GM21576 (cell line): ENCODE results near the gene SLC38A3.

Experiments
- ATAC-seq: cut with Tn5 transposase; IDR thresholded peaks from one replicate; pipeline ENCODE4 v1.9.1; 2021; ENCODE audit warnings: mild to moderate bottlenecking, moderate library complexity; ENCODE audit not compliant: unreplicated experiment

Gene SLC38A3

GRCh38 chr3:50204804-50205412 is at the start of gene SLC38A3:
SLC38A3 (plus strand) TSS chr3:50205271; CDS start chr3:50214200, 8,929 bp downstream.
- no peak for ATAC-seq

- ATAC-seq, result no peak
Measured at GRCh38 chr3:50155491-50155878, 49.6 kb upstream of the SLC38A3 start.

DNA sequence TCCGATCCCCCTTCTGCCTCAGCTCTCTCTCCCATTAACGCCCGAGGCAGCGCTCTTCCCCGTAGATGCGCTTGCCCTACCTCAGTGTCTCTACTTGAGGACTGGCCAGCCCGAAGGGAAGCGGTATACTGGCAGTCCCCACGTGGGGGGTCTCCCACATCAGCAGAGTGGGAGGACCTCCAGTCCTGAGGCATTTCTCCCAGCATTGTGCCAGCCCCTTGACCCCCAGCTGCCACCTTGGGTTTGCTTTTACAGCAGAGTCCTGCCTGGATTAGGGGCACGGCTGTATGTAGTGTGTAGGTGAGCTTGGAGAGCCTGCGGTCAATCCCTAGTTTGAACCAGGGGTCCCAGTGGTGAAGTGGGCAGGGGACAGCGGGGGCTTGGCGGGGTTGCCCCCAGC is 49.2 kb upstream of the SLC38A3 start:
- no peak for ATAC-seq

GRCh38 chr3:50156549-50157493 is 48.2 kb upstream of the SLC38A3 start:
- no peak for ATAC-seq

DNA sequence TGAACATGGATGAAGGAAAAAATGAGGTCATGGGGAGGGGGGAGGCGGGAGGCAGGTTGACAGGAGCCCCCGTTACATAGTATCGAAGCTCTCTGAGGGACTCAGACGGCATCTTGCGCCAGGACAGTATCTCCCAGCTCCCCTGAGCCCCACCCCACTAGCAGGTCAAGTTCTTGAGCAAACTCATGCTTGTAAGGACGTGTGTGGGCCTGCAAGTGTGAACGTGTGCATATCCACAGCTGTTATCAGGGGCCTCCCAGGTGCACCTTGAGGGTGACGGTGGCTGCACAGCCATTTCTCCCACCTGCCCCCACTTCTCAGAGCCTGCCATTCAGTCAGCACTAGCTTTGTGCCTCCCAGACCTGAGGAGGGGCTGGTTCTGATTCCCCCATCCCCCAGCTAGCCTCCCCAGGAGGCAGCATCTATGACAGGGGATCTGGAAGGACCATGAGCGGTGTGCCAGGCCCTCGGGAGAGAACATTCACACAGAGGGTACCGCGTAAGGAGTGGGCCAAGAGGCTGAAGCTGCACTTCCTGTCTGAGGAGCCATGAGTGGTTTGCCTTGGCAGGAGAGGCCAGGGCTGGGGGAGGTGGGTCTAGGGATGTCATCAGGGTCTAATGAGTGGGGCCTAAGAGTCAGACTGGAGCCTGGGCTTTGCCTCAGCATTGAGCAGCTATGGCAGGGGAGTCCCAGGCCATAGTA is 47.1 kb upstream of the SLC38A3 start:
- ATAC-seq, result no peak

- no peak for ATAC-seq
Measured at GRCh38 chr3:50158530-50159146, 46.4 kb upstream of the SLC38A3 start.

- ATAC-seq, result no peak
Measured at GRCh38 chr3:50160561-50160983, 44.5 kb upstream of the SLC38A3 start.

DNA sequence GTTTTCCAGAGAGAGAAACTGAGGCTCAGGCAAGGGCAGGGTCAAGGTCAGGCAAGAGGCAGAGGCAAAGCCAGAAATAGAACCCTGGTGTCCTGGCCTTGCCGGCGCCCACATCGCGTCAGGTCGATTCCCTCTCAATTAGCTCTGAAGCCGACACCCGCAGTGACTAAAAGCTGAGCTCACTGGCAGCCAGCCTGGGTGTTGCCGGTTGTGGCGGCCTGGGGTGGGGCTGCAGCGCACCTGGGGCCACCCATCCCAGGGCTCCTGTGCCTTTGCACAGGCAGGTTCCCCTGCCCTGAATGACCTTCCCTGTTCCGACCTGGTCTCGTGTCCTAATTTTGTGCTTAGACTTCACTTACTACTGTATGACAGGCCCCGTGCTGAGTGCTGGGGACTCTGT is 43.8 kb upstream of the SLC38A3 start:
- ATAC-seq, result no peak

GRCh38 chr3:50162034-50162883 is 42.8 kb upstream of the SLC38A3 start:
- no peak for ATAC-seq

DNA sequence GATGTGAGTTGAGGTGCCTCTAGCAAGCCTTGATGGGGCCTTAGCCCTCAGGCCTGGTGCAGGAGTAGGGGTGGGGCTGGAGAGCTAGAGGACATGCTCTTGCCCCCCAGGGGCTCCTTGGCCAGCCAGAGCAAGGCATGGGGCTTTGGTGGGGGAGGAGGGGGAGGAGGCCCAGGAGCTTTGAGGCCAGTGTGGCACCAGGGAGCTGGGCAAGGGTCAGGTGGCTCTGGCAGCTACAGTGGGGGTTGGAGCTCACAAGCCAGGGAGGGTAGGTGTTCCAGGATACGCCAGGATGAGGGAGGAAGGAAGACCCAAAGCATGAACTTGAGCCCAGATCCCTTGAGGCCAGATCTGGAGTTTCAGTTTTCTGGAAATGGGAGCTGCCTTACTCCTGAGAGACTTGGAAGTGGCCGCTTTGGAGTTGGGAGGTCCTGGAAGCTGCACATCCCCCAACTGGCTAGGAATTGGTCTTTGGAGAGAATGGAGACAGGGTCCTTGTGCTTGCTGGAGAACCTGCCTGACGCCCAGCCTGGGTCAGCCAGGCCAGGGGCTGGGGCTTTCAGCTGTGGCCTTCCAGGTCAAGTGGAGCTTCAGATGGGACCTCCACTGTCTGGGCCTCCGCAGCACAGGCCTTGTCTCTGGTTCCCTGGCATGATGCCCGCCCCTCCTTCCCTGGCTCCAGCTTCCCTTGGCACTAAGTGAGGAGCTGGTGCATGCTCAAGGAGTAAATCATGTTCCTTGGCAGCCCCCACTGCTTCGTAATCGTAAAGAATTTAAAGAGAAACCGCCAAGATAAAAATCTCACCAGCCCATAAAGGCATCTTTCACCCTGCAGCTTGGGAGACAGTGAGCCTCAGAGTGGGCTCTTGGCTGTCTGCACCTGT is 41.3 kb upstream of the SLC38A3 start:
- no peak for ATAC-seq

DNA sequence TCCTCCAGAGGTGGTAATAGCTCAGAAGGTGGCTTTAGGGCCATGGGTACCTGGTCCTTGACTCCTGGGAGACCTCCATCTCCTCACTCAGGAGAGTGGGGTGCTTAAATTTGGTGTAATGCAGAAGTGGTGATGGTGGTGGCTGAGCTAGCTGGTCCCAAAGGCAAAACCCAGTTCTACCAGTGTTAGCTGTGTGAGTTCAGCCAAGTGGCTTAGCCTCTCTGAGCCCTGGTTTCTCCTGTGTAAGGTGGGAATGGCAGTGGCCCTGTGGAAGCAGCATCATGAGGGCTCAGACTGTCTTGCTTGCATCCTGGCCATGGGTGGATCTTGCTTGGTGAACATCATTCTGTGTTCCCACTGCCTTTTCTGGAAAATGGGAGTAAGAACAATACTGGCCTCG is 40.6 kb upstream of the SLC38A3 start:
- no peak for ATAC-seq

DNA sequence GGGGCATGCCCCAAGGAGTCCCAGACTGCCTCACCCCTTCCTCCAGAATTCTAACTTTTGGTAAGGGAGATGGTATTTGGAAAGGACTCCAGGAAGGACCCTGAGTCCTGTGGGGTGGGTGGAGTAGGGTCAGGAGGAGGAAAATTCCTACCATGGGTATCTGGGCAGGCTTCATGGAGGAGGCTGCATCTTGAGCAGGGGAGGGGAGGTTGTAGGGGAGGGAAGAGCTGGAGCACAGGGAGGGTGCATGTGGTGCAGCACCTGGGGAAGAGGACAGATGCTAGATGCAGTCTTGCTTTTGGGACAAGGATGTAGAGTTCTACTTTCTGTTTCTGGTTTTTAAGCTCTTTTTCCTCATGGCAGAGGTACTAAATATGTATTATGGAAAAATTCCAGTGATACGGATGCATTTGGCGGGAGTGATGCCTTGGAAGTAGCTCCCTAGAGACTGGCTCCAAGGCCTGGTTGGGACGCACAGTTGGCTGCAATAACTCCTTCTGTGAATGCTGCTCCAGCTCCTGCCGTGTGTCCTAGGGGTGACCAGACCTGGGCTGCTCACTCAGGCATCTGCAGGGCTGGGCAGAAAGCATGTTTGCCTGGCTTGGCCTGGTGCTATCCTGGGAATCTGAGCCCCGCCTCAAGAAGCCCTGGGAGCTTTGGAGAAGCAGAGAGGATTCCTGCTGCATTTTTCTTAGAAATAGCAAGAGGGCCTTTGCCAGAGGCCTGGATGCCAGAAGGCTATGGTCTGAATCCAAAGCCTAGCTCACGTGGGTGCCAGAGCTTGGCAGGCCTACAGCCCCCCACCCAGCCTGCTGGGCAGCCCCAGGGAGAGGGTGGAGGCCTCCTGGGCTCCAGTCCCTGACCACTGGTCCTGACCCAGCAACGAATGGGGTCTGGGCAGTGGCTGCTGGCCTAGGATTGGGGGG is 39.8 kb upstream of the SLC38A3 start:
- ATAC-seq, result no peak

- no peak for ATAC-seq
Measured at GRCh38 chr3:50165910-50166538, 39.0 kb upstream of the SLC38A3 start.

DNA sequence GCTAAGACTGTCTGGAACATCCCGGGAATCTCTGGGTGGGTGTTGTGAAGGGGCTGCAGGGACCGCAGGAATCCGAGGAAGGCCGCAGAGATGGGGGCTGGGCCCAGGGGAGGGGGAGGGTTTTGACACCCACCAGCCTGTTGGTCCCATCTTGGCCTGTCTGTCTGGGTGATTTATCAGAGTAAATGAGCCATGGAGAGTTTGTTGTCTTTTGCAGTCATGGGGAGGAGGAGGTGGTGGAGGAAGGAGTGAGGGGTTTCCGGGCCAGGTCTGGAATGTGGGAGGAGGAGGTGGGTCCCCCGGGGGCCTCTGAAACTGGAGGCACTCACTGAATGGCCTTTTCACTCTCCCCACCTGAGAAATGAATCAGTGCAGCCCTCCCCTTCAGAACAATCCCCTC is 38.5 kb upstream of the SLC38A3 start:
- ATAC-seq, result no peak

DNA sequence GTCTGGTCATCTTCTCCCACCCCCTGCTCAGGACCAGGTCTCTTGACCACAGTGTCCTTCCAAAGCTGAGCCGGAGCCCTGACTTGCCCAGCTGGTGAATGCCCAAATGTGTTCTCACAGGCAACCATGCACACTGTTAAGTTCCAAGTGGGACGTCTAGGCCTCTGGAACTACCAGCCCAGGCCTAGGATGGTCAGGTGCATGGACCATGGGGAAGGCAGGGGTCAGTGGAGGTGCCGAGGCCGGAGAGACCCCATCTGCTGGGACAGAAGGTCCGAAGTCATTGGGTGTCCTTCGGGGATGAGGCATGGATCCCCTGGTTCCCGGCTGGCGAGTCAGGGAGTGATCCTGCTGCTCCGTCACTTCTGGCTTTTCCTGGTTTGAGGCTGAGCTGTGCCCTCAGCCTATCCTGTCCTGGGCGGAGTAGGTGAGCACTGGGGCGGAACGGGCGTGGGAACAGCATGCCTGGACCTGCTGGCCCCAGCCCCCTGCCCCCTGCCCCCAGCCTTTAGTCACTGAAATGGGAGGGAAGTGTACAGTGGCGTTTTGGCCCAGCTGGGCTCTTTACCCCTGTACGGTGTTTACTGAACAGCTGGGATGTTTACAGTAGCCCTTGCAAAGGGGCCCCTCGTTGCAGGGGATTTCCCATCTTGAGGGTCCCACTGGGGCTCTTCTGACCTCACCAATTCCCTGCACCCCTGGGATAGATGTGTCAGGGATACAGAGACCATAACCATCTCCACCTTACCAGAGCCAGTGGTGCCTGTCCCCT is 37.8 kb upstream of the SLC38A3 start:
- ATAC-seq, result no peak

DNA sequence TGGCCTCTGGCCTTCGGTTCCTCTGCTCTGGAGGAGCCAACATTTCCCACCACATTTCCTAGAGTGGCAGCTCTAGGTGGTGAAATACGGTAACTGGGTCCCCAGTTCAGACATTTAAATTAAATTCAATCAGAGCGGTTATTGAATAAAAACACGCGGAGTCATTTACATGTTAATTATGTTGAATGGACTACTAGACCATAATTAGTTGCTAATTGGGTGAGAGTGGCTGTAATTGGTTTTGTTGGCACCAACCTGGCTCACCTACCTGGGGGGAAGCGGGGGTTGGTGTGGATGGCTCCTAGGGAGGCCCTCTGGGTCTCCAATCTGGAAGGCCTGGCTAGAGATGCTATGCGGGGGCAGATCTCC is 37.2 kb upstream of the SLC38A3 start:
- no peak for ATAC-seq

DNA sequence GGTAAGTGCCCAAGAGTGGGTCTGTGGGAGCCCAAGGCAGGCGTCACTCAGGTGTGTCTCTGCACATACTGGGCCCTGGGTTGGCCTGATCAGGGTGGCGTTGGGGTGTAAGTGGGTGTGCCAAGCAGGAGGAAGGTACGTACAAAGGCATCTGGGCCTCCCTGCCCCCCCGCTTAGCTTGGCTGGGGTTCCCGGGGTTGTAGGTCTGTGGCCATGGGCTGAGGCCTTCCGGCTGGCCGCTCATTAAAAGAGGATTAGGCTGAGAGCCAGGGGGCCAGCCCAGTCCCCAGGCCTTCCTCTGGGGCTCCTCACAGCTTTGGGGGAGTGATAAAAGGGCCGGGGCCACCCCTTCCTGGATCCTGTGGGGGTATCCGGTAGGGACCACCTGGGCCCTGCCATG is 36.7 kb upstream of the SLC38A3 start:
- ATAC-seq, result no peak
